ENCODE measurements around the gene ZRSR2. TPM values are rescaled to one million over a fixed set of nuclear protein-coding genes. Genes with fewer than 3 reads are reported as not detected.

Gene ZRSR2
- total and polyA plus RNA-seq, 2 experiments from 2014 or later, result 10.6 to 15.5 TPM

- Histone ChIP-seq H3K27me3 (no peaks in the 10 kb centered on the region), H3K9me3 (ENCODE audit: low read depth) (no peaks in the 10 kb centered on the region), H3K4me1 (ENCODE audit: low read depth) (peaks cover 10% of the 10 kb centered on the region), H3K36me3 (peaks cover 6% of the 10 kb centered on the region), H3K4me3 (no peak overlapping the region), H3K27ac (no peak overlapping the region)
- no peak for DNase-seq (ENCODE audit: low read depth in 1 of 2, low spot score in 1 of 2)
- no peak for TF ChIP-seq CTCF (IDR thresholded peaks at IDR 0.05; ENCODE audit: low read depth, low read length)
Measured at GRCh38 chrX:15856222-15856587, 65.9 kb downstream of the ZRSR2 start.

GRCh38 chrX:15856636-15857035 is 66.4 kb downstream of the ZRSR2 start:
- Histone ChIP-seq H3K27me3 (no peaks in the 10 kb centered on the region), H3K9me3 (ENCODE audit: low read depth) (no peaks in the 10 kb centered on the region), H3K4me1 (ENCODE audit: low read depth) (peaks cover 10% of the 10 kb centered on the region), H3K4me3 (no peak overlapping the region), H3K27ac (no peak overlapping the region), H3K36me3 (peaks cover 5% of the 10 kb centered on the region)
- no peak for TF ChIP-seq CTCF (IDR thresholded peaks at IDR 0.05; ENCODE audit: low read depth, low read length)
- no peak for DNase-seq (ENCODE audit: low read depth in 1 of 2, low spot score in 1 of 2)

GRCh38 chrX:15858051-15858450 is 67.8 kb downstream of the ZRSR2 start:
- Histone ChIP-seq H3K4me1 (ENCODE audit: low read depth) (peaks cover 4% of the 10 kb centered on the region), H3K27ac (no peak overlapping the region), H3K27me3 (no peaks in the 10 kb centered on the region), H3K4me3 (no peak overlapping the region), H3K36me3 (no peaks in the 10 kb centered on the region), H3K9me3 (ENCODE audit: low read depth) (no peaks in the 10 kb centered on the region)
- TF ChIP-seq CTCF (IDR thresholded peaks at IDR 0.05; ENCODE audit: low read depth, low read length), result no peak
- no peak for DNase-seq (ENCODE audit: low read depth in 1 of 2, low spot score in 1 of 2)

GRCh38 chrX:15860921-15861320 is 70.6 kb downstream of the ZRSR2 start:
- TF ChIP-seq CTCF (IDR thresholded peaks at IDR 0.05; ENCODE audit: low read depth, low read length), result no peak
- Histone ChIP-seq H3K4me1 (ENCODE audit: low read depth) (no peaks in the 10 kb centered on the region), H3K4me3 (no peak overlapping the region), H3K27me3 (no peaks in the 10 kb centered on the region), H3K9me3 (ENCODE audit: low read depth) (no peaks in the 10 kb centered on the region), H3K27ac (no peak overlapping the region), H3K36me3 (no peaks in the 10 kb centered on the region)
- no peak for DNase-seq (ENCODE audit: low read depth in 1 of 2, low spot score in 1 of 2)

GRCh38 chrX:15864023-15864422 is 73.7 kb downstream of the ZRSR2 start:
- no peak overlapping the region for H3K27ac ChIP-seq
- no peaks in the 10 kb centered on the region for H3K9me3 ChIP-seq (ENCODE audit: low read depth)
- no peak overlapping the region for H3K4me3 ChIP-seq
- no peaks in the 10 kb centered on the region for H3K27me3 ChIP-seq
- no peak for DNase-seq (ENCODE audit: low read depth in 1 of 2, low spot score in 1 of 2)
- no peak for TF ChIP-seq CTCF (IDR thresholded peaks at IDR 0.05; ENCODE audit: low read depth, low read length)
- no peaks in the 10 kb centered on the region for H3K36me3 ChIP-seq
- H3K4me1 ChIP-seq (ENCODE audit: low read depth), result no peaks in the 10 kb centered on the region

- Histone ChIP-seq H3K4me3 (no peak overlapping the region), H3K27ac (no peak overlapping the region), H3K36me3 (no peaks in the 10 kb centered on the region), H3K9me3 (ENCODE audit: low read depth) (no peaks in the 10 kb centered on the region), H3K4me1 (ENCODE audit: low read depth) (no peaks in the 10 kb centered on the region), H3K27me3 (no peaks in the 10 kb centered on the region)
- DNase-seq (ENCODE audit: low read depth in 1 of 2, low spot score in 1 of 2), result no peak
- no peak for TF ChIP-seq CTCF (IDR thresholded peaks at IDR 0.05; ENCODE audit: low read depth, low read length)
Measured at GRCh38 chrX:15864629-15865028, 74.3 kb downstream of the ZRSR2 start.

Measured in cardiac muscle cell (in vitro differentiated cells and primary cell).